ENCODE results near the gene ST3GAL4. TPM values are rescaled to one million over a fixed set of nuclear protein-coding genes. Genes with fewer than 3 reads are reported as not detected.

Gene ST3GAL4
- total and polyA plus RNA-seq, 2 donors (not counting 1 experiment from before 2014, with no cell fraction given), result 1.1 to 1.9 TPM

DNA sequence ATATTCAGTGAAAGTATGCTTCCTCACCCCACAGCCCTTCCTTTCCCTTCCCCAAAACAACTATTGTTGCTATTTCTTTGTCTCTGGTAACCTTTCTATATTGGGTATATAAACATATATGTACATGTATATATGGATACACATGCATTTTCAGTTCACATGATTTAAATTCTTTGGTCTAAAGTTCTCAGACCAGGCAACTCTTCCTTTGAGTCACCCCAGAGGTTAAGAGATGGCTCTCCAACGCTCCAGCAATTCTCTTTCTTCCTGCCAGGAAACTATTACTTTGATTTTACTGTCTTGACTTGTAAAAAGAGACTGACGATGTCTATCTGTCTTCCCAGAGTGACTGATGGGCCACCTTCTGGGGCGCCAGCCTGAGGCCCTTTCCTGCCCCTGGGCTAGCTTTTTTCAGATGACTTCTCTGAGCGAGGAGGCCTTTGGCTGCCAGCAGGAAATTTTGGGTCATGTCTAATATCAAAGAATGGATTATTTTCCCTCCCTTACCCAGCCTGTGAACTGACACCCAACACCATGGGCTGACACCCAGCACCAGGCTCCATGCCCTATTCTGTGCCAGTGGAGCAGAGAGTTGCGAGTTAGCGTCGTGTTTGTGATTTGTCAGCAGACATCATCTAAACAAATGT lies 14.4 kb upstream of the ST3GAL4 start:
- DNase-seq (no peak), ATAC-seq (ENCODE audit: low read depth) (no peak)
- H3K9me3 ChIP-seq (ENCODE audit: control extremely low read depth in 1 of 3, control insufficient read depth in 2 of 3, insufficient read depth in 1 of 3, low read length in 2 of 3), result no peaks in the 10 kb centered on the region
- H3K4me2 ChIP-seq (replicated peaks; ENCODE audit: low read depth, low read length, poor library complexity, severe bottlenecking), result no peak overlapping the region
- TF ChIP-seq, protein P1, sequence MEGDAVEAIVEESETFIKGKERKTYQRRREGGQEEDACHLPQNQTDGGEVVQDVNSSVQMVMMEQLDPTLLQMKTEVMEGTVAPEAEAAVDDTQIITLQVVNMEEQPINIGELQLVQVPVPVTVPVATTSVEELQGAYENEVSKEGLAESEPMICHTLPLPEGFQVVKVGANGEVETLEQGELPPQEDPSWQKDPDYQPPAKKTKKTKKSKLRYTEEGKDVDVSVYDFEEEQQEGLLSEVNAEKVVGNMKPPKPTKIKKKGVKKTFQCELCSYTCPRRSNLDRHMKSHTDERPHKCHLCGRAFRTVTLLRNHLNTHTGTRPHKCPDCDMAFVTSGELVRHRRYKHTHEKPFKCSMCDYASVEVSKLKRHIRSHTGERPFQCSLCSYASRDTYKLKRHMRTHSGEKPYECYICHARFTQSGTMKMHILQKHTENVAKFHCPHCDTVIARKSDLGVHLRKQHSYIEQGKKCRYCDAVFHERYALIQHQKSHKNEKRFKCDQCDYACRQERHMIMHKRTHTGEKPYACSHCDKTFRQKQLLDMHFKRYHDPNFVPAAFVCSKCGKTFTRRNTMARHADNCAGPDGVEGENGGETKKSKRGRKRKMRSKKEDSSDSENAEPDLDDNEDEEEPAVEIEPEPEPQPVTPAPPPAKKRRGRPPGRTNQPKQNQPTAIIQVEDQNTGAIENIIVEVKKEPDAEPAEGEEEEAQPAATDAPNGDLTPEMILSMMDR (IDR thresholded peaks at IDR 0.05), result no peak
- no peak for TF ChIP-seq EZH2 (IDR thresholded peaks at IDR 0.05; ENCODE audit: borderline replicate concordance, insufficient read depth, low read depth, low read length, poor library complexity, severe bottlenecking)
- no peaks in the 10 kb centered on the region for H3K79me2 ChIP-seq (ENCODE audit: control insufficient read depth, insufficient read depth, low read length)
- ChIA-PET CTCF (no interaction called here), POLR2A (no interaction called here)
- H3K4me3 ChIP-seq (ENCODE audit: control extremely low read depth in 1 of 5, extremely low read depth in 1 of 5, insufficient read depth in 1 of 5, low read depth in 2 of 5, low read length in 4 of 5), result no peak overlapping the region
- H3K9ac ChIP-seq (ENCODE audit: low read length), result no peak overlapping the region
- H3K27me3 ChIP-seq (replicated peaks in 1 of 4; ENCODE audit: control extremely low read depth in 1 of 4, control insufficient read depth in 3 of 4, insufficient read depth in 4 of 4, low read length in 3 of 4), result no peaks in the 10 kb centered on the region
- Mint-ChIP-seq H3K4me3 (no peak overlapping the region), H3K27me3 (no peaks in the 10 kb centered on the region), H3K27ac (no peak overlapping the region), H3K4me1 (peaks cover 6% of the 10 kb centered on the region), H3K9me3 (ENCODE audit: insufficient read depth) (no peaks in the 10 kb centered on the region)
- no peak overlapping the region for H2AFZ ChIP-seq (ENCODE audit: insufficient read depth, low read depth, low read length, poor library complexity, severe bottlenecking)
- no peaks in the 10 kb centered on the region for H4K20me1 ChIP-seq (ENCODE audit: control insufficient read depth, insufficient read depth, low read length, poor library complexity, severe bottlenecking)
- peaks cover 0 to 78% of the 10 kb centered on the region in 2 experiments for H3K36me3 ChIP-seq (replicated peaks in 1 of 2; ENCODE audit: control extremely low read depth in 1 of 2, control insufficient read depth in 1 of 2, extremely low read depth in 1 of 2, insufficient read depth in 2 of 2, low read length in 1 of 2)
- H3K27ac ChIP-seq (ENCODE audit: low read length in 2 of 2), result no peak overlapping the region
- intact Hi-C loops (cut with micrococcal nuclease), result no loop called here
- 87% methylated on average over 2 of the region's 7 CpGs for WGBS (ENCODE audit: insufficient coverage)
- no peaks in the 10 kb centered on the region for H3K4me1 ChIP-seq (ENCODE audit: control insufficient read depth in 2 of 2, insufficient read depth in 2 of 2, low read length in 2 of 2)

DNA sequence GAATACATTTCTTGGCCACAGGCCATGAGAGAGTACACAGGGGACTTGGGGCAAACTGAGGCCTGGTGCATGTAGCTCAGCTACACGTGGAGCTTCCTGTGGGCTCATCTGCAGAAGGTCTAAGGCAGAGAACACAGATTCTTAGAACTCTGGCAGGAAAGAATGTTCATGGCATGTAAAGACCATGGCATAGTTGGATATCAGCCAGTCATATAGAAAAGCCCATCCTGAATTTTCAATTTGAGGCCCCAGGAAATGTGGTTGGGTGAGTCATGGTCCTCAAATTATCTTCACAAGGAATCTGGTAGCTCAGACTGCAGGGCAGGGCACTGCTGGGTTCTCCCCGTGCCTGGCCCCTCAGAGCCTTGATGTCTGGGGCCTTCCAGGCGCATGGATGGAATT lies 13.7 kb upstream of the ST3GAL4 start:
- POLR2A ChIA-PET, result no interaction called here
- CTCF ChIA-PET, result no interaction called here
- no peaks in the 10 kb centered on the region for H4K20me1 ChIP-seq (ENCODE audit: control insufficient read depth, insufficient read depth, low read length, poor library complexity, severe bottlenecking)
- WGBS (ENCODE audit: insufficient coverage), result 67% methylated on average over 3 of the region's 3 CpGs
- H3K9ac ChIP-seq (ENCODE audit: low read length), result no peak overlapping the region
- H3K27me3 ChIP-seq (replicated peaks in 1 of 4; ENCODE audit: control extremely low read depth in 1 of 4, control insufficient read depth in 3 of 4, insufficient read depth in 4 of 4, low read length in 3 of 4), result no peaks in the 10 kb centered on the region
- no peaks in the 10 kb centered on the region for H3K9me3 Mint-ChIP-seq (ENCODE audit: insufficient read depth)
- H2AFZ ChIP-seq (ENCODE audit: insufficient read depth, low read depth, low read length, poor library complexity, severe bottlenecking), result no peak overlapping the region
- no peak overlapping the region for H3K4me2 ChIP-seq (replicated peaks; ENCODE audit: low read depth, low read length, poor library complexity, severe bottlenecking)
- no peak overlapping the region for H3K27ac ChIP-seq (ENCODE audit: low read length in 2 of 2)
- intact Hi-C loops (cut with micrococcal nuclease), result no loop called here
- no peaks in the 10 kb centered on the region for H3K79me2 ChIP-seq (ENCODE audit: control insufficient read depth, insufficient read depth, low read length)
- no peak for TF ChIP-seq EZH2 (IDR thresholded peaks at IDR 0.05; ENCODE audit: borderline replicate concordance, insufficient read depth, low read depth, low read length, poor library complexity, severe bottlenecking)
- TF ChIP-seq, protein P1 (IDR thresholded peaks at IDR 0.05), result no peak
- peaks cover 0 to 72% of the 10 kb centered on the region in 2 experiments for H3K36me3 ChIP-seq (replicated peaks in 1 of 2; ENCODE audit: control extremely low read depth in 1 of 2, control insufficient read depth in 1 of 2, extremely low read depth in 1 of 2, insufficient read depth in 2 of 2, low read length in 1 of 2)
- H3K27ac Mint-ChIP-seq, result no peak overlapping the region
- no peaks in the 10 kb centered on the region for H3K4me1 ChIP-seq (ENCODE audit: control insufficient read depth in 2 of 2, insufficient read depth in 2 of 2, low read length in 2 of 2)
- no peaks in the 10 kb centered on the region for H3K4me1 Mint-ChIP-seq
- no peak overlapping the region for H3K4me3 ChIP-seq (ENCODE audit: control extremely low read depth in 1 of 5, extremely low read depth in 1 of 5, insufficient read depth in 1 of 5, low read depth in 2 of 5, low read length in 4 of 5)
- H3K9me3 ChIP-seq (ENCODE audit: control extremely low read depth in 1 of 3, control insufficient read depth in 2 of 3, insufficient read depth in 1 of 3, low read length in 2 of 3), result no peaks in the 10 kb centered on the region
- DNase-seq (no peak), ATAC-seq (ENCODE audit: low read depth) (no peak)
- H3K27me3 Mint-ChIP-seq, result no peaks in the 10 kb centered on the region
- H3K4me3 Mint-ChIP-seq, result no peak overlapping the region
